Astrocyte of the hippocampus (primary cell): ENCODE measurements around the gene SLX4IP.
"Not testable (repeated sequence)": the region's sequence is repeated elsewhere in the genome, so short reads cannot be mapped to it uniquely, and the experiment has no call there.

ENCODE experiments used
- DNase-seq: peaks from one replicate; pipeline ENCODE4 v3.0.0; 2011; ENCODE audit warnings: low read depth, low spot score

Gene SLX4IP

GRCh38 chr20:10434832-10435812 is at the start of gene SLX4IP:
TSS of gene SLX4IP (plus strand) at chr20:10435305. CDS start at chr20:10458205, 22,900 bp downstream.
- DNase-seq = peak; percentile 97

- DNase-seq = no peak
Observed at GRCh38 chr20:10385850-10386544, 49.1 kb upstream of the SLX4IP start.

- no peak for DNase-seq
Observed at GRCh38 chr20:10387686-10388085, 47.4 kb upstream of the SLX4IP start.

- DNase-seq = no peak
Observed at GRCh38 chr20:10388597-10388996, 46.5 kb upstream of the SLX4IP start.

GRCh38 chr20:10390709-10391108 is 44.4 kb upstream of the SLX4IP start:
- DNase-seq = no peak

- DNase-seq = not testable (repeated sequence)
Observed at GRCh38 chr20:10394752-10395151, 40.4 kb upstream of the SLX4IP start.

GRCh38 chr20:10398834-10399369 is 36.2 kb upstream of the SLX4IP start:
- no peak for DNase-seq

- no peak for DNase-seq
Observed at GRCh38 chr20:10402938-10403608, 32.0 kb upstream of the SLX4IP start.

- no peak for DNase-seq
Observed at GRCh38 chr20:10404023-10404628, 31.0 kb upstream of the SLX4IP start.

GRCh38 chr20:10404959-10405530 is 30.1 kb upstream of the SLX4IP start:
- DNase-seq = no peak

GRCh38 chr20:10408108-10408813 is 26.8 kb upstream of the SLX4IP start:
- no peak for DNase-seq

- DNase-seq = no peak
Observed at GRCh38 chr20:10411673-10412072, 23.4 kb upstream of the SLX4IP start.

- peak; percentile 31 for DNase-seq
Observed at GRCh38 chr20:10412591-10413408, 22.3 kb upstream of the SLX4IP start.

- peak; percentile 21 for DNase-seq
Observed at GRCh38 chr20:10415013-10415650, 20.0 kb upstream of the SLX4IP start.

- not testable (repeated sequence) for DNase-seq
Observed at GRCh38 chr20:10417218-10417617, 17.9 kb upstream of the SLX4IP start.

GRCh38 chr20:10419550-10420133 is 15.5 kb upstream of the SLX4IP start:
- peak; percentile 18 for DNase-seq

- no peak for DNase-seq
Observed at GRCh38 chr20:10423735-10424134, 11.4 kb upstream of the SLX4IP start.

GRCh38 chr20:10427060-10427692 is 7.9 kb upstream of the SLX4IP start:
- peak; percentile 79 for DNase-seq
